GM18909 (cell line): Measurements from ENCODE around the gene ZNF407.

ENCODE experiments used
- ATAC-seq: cut with Tn5 transposase; IDR thresholded peaks from one replicate; pipeline ENCODE4 v1.9.1; 2021; ENCODE audit warnings: mild to moderate bottlenecking; ENCODE audit not compliant: unreplicated experiment, poor library complexity

Gene ZNF407

GRCh38 chr18:74582642-74583041 is 15.0 kb upstream of the ZNF407 start:
- ATAC-seq: no peak

GRCh38 chr18:74587441-74587840 is 10.2 kb upstream of the ZNF407 start:
- no peak for ATAC-seq

- ATAC-seq: no peak
These were observed 8.6 kb upstream of the ZNF407 start for GRCh38 chr18:74589021-74589420.

- ATAC-seq: no peak
These were observed 7.9 kb upstream of the ZNF407 start for GRCh38 chr18:74589811-74590210.

- ATAC-seq: no peak
These were observed 7.0 kb upstream of the ZNF407 start for GRCh38 chr18:74590671-74591070.

GRCh38 chr18:74595431-74595830 is 2.2 kb upstream of the ZNF407 start:
- no peak for ATAC-seq

GRCh38 chr18:74597034-74597661 is 522 bp upstream of the ZNF407 start:
- peak; percentile 36 for ATAC-seq

GRCh38 chr18:74598350-74599001 is 806 bp downstream of the ZNF407 start:
- ATAC-seq: peak; percentile 73

GRCh38 chr18:74604361-74604760 is 6.7 kb downstream of the ZNF407 start:
- no peak for ATAC-seq

GRCh38 chr18:74604774-74605173 is 7.1 kb downstream of the ZNF407 start:
- ATAC-seq: no peak

- ATAC-seq: no peak
These were observed 11.0 kb downstream of the ZNF407 start for GRCh38 chr18:74608681-74609080.

- ATAC-seq: no peak
These were observed 11.9 kb downstream of the ZNF407 start for GRCh38 chr18:74609535-74609934.

GRCh38 chr18:74610051-74610615 is 12.5 kb downstream of the ZNF407 start:
- ATAC-seq: no peak

- no peak for ATAC-seq
These were observed 13.2 kb downstream of the ZNF407 start for GRCh38 chr18:74610860-74611259.

GRCh38 chr18:74611765-74612164 is 14.1 kb downstream of the ZNF407 start:
- no peak for ATAC-seq

- no peak for ATAC-seq
These were observed 15.7 kb downstream of the ZNF407 start for GRCh38 chr18:74613381-74613780.

- ATAC-seq: no peak
These were observed 18.8 kb downstream of the ZNF407 start for GRCh38 chr18:74616494-74616893.

- no peak for ATAC-seq
These were observed 19.8 kb downstream of the ZNF407 start for GRCh38 chr18:74617486-74617885.

GRCh38 chr18:74622072-74622471 is 24.4 kb downstream of the ZNF407 start:
- ATAC-seq: no peak

GRCh38 chr18:74623047-74623816 is 25.6 kb downstream of the ZNF407 start:
- no peak for ATAC-seq

GRCh38 chr18:74624466-74624865 is 26.8 kb downstream of the ZNF407 start:
- no peak for ATAC-seq
